IPS-15b (cell line): Measurements from ENCODE around the gene AIFM3.

Experiments
- H3K27me3 ChIP-seq: one replicate; pipeline ENCODE4 v1.6.1; 2013; ENCODE audit warnings: low read length; ENCODE audit not compliant: control insufficient read depth, insufficient read depth
- H3K36me3 ChIP-seq: one replicate; pipeline ENCODE4 v1.6.1; 2013; ENCODE audit warnings: low read length; ENCODE audit not compliant: control insufficient read depth, insufficient read depth
- H3K4me1 ChIP-seq: one replicate; pipeline ENCODE4 v1.6.1; 2013; ENCODE audit warnings: mild to moderate bottlenecking, low read length; ENCODE audit not compliant: control insufficient read depth, insufficient read depth
- H3K4me3 ChIP-seq: one replicate; pipeline ENCODE4 v1.5.1; 2013; ENCODE audit warnings: low read depth, low read length
- H3K9ac ChIP-seq: one replicate; pipeline ENCODE4 v1.6.1; 2013; ENCODE audit warnings: low read depth, mild to moderate bottlenecking, low read length
- H3K9me3 ChIP-seq: one replicate; pipeline ENCODE4 v1.6.1; 2013; ENCODE audit warnings: mild to moderate bottlenecking, low read length; ENCODE audit not compliant: control insufficient read depth, insufficient read depth

AIFM3 gene

DNA sequence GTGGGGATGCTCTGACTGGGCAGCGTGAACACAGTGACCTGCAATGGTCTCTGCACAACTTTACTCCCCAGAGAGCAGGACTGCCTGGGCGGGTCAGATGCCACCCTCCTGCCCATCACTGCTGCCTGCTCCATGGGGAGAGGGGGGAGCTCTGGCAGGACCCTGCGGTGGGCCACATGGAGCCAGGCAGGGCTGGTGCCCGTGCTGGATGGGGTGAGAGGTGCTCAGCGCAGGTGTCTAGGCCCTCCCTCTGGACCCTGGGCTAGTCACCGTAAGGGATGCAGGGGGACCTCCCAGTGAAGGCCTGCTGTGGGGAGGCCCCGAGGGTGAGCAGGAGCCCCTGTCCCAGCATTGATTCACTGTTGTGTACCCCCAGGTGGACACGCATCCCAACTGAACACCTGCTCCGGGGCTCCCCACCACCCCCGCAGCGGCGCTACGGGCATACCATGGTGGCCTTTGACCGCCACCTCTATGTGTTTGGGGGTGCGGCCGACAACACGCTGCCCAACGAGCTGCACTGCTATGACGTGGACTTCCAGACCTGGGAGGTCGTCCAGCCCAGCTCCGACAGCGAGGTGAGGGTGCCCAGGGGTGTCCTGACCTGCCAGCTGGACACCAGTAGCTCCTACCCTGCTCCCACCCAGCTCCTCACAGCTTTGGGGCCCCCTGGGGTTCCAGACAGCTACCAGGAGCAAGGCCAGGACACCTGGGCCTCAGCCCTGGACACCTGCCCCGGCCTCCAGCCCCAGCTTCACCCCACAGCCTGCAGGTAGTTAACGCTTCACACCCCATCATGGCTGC, 24.4 kb downstream of the AIFM3 start:
- H3K36me3 ChIP-seq = peaks cover 19% of the 10 kb centered on the region
- H3K9ac ChIP-seq = no peak overlapping the region
- H3K27me3 ChIP-seq = no peaks in the 10 kb centered on the region
- H3K4me3 ChIP-seq = no peak overlapping the region
- no peaks in the 10 kb centered on the region for H3K4me1 ChIP-seq
- no peaks in the 10 kb centered on the region for H3K9me3 ChIP-seq

DNA sequence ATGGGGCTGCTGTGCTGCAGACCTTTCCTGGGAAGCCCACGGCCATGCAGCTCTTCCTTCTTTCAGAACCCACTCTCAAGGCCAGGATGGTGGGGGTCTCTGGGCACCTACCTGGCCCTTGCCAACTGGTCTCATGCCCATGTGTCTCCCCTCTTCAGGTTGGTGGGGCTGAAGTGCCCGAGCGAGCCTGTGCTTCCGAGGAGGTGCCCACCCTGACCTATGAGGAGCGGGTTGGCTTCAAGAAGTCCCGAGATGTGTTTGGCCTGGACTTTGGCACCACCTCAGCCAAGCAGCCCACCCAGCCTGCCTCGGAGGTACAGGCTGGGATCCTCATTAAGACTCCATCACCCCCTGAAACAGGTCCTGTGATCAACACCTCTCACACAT, 25.0 kb downstream of the AIFM3 start:
- H3K4me3 ChIP-seq = no peak overlapping the region
- H3K36me3 ChIP-seq = peaks cover 19% of the 10 kb centered on the region
- no peaks in the 10 kb centered on the region for H3K9me3 ChIP-seq
- no peaks in the 10 kb centered on the region for H3K4me1 ChIP-seq
- H3K9ac ChIP-seq = no peak overlapping the region
- no peaks in the 10 kb centered on the region for H3K27me3 ChIP-seq

GRCh38 chr22:20992456-20993303, 25.6 kb downstream of the AIFM3 start:
- H3K9me3 ChIP-seq = no peaks in the 10 kb centered on the region
- no peak overlapping the region for H3K4me3 ChIP-seq
- no peaks in the 10 kb centered on the region for H3K27me3 ChIP-seq
- H3K36me3 ChIP-seq = peaks cover 20% of the 10 kb centered on the region
- no peak overlapping the region for H3K9ac ChIP-seq
- no peaks in the 10 kb centered on the region for H3K4me1 ChIP-seq

GRCh38 chr22:20993304-20994127, 26.5 kb downstream of the AIFM3 start:
- H3K4me3 ChIP-seq = no peak overlapping the region
- no peaks in the 10 kb centered on the region for H3K27me3 ChIP-seq
- peaks cover 23% of the 10 kb centered on the region for H3K36me3 ChIP-seq
- H3K9me3 ChIP-seq = no peaks in the 10 kb centered on the region
- no peak overlapping the region for H3K9ac ChIP-seq
- no peaks in the 10 kb centered on the region for H3K4me1 ChIP-seq

- H3K36me3 ChIP-seq = peaks cover 23% of the 10 kb centered on the region
- H3K9ac ChIP-seq = no peak overlapping the region
- H3K27me3 ChIP-seq = no peaks in the 10 kb centered on the region
- H3K9me3 ChIP-seq = no peaks in the 10 kb centered on the region
- no peaks in the 10 kb centered on the region for H3K4me1 ChIP-seq
- H3K4me3 ChIP-seq = no peak overlapping the region
These were observed 27.3 kb downstream of the AIFM3 start for GRCh38 chr22:20994128-20994901.

- Histone ChIP-seq H3K36me3 (peaks cover 27% of the 10 kb centered on the region), H3K9ac (no peak overlapping the region), H3K4me3 (no peak overlapping the region), H3K27me3 (no peaks in the 10 kb centered on the region), H3K9me3 (no peaks in the 10 kb centered on the region), H3K4me1 (no peaks in the 10 kb centered on the region)
These were observed 27.8 kb downstream of the AIFM3 start for GRCh38 chr22:20994902-20995241.

GRCh38 chr22:20995329-20996030, 28.4 kb downstream of the AIFM3 start:
- Histone ChIP-seq H3K4me3 (no peak overlapping the region), H3K36me3 (peaks cover 32% of the 10 kb centered on the region), H3K9me3 (no peaks in the 10 kb centered on the region), H3K9ac (no peak overlapping the region), H3K4me1 (no peaks in the 10 kb centered on the region), H3K27me3 (no peaks in the 10 kb centered on the region)

DNA sequence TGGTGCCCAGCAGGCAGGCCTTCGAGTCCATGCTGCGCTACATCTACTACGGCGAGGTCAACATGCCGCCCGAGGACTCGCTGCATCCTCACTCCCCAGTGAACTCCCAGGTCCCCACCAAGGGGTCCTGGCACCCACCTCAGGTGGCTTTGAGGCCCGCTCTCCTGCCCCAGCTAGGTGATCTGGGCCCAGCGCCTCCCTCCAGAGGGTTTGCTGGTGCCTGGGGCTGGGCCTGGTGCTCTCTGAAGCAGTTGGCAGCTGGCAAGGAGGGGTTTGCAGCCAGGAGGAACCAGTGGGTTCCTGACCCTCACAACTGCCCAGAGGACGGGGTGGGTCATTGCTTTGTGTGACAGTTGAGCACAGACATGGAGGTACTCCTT, 29.0 kb downstream of the AIFM3 start:
- Histone ChIP-seq H3K4me1 (peaks cover 2% of the 10 kb centered on the region), H3K9ac (no peak overlapping the region), H3K36me3 (peaks cover 32% of the 10 kb centered on the region), H3K27me3 (no peaks in the 10 kb centered on the region), H3K9me3 (no peaks in the 10 kb centered on the region), H3K4me3 (no peak overlapping the region)

- Histone ChIP-seq H3K4me1 (peaks cover 3% of the 10 kb centered on the region), H3K9me3 (no peaks in the 10 kb centered on the region), H3K4me3 (no peak overlapping the region), H3K27me3 (no peaks in the 10 kb centered on the region), H3K36me3 (peaks cover 25% of the 10 kb centered on the region), H3K9ac (no peak overlapping the region)
These were observed 29.8 kb downstream of the AIFM3 start for GRCh38 chr22:20996598-20997535.
